GM23248 (cell line): ENCODE data around the gene SORD.

ENCODE experiments used
- EZH2 ChIP-seq: fragments of 200-600 bp; sonication (generic); IDR thresholded peaks from 2 replicates; pipeline ENCODE4 v1.6.1; 2018; ENCODE audit warnings: antibody characterized with exemption, mild to moderate bottlenecking; ENCODE audit not compliant: insufficient read depth, poor library complexity, severe bottlenecking
- EZH2phosphoT487 ChIP-seq: fragments of 200-600 bp; sonication (generic); IDR thresholded peaks from 2 replicates; pipeline ENCODE4 v1.6.1; 2018; ENCODE audit warnings: antibody characterized with exemption, moderate library complexity, mild to moderate bottlenecking, low read depth; ENCODE audit not compliant: insufficient read depth

DNA sequence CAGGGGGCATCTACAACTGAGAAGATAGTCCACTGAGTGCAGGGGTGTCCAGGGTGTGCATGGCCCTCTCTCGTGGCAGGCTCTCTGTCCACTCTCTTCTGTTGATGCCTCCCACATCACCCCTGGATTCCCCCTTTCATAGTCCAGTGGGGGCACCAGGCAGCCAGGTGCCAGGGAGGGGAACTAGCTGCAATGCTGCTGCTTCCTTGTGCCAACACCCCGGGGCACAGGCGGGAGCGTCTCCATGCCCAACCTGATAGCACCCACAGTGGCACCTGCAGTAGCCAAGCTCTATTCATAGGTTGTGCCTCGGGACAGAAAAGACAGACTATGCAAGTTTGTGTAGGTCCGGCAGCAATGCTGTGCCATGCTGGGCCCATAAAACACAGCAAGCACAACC, 79.2 kb downstream of the SORD start:
- TF ChIP-seq EZH2: no peak
- TF ChIP-seq EZH2phosphoT487: no peak
